Endothelial cell of hepatic sinusoid (primary cell): ENCODE results near the gene CNOT3.
"Not testable (repeated sequence)": the region's sequence is repeated elsewhere in the genome, so short reads cannot be mapped to it uniquely, and the experiment has no call there.

ENCODE experiments used
- in situ Hi-C: cut with HindIII; loops from 2 replicates; pipeline ENCODE4 v1.10.0; 2017; ENCODE audit warnings: low sequenced_read_pairs

The CNOT3 gene

GRCh38 chr19:54137699-54138488 lies at the start of gene CNOT3:
Gene CNOT3, plus strand, starts transcription at chr19:54137762. Its CDS starts 5,217 bp downstream, at chr19:54142979.
- in situ Hi-C loops, result no loop called here

DNA sequence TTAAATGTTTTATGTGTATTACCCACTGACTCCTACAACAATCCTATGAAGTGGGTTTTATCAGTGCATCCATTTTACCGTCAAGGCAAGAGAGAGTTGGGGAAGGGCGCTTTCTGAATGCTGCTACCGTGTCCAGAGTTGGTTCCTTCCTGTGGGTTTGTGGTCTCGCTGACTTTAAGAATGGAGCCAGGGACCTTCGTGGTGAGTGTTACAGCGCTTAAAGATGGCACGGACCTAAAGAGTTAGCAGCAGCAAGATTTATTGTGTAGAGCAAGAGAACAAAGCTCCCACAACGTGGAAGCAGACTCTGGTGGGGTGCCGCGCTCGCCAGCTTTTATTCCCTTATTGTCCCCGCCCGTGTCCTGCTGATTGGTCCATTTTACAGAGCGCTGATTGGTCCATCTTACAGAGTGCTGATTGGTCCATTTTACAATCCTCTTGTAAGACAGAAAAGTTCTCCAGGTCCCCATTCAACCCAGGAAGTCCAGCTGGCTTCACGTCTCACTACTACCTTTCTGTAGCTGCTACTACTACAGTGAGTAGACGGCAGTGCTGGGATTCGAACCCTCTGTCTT lies 43.0 kb upstream of the CNOT3 start:
- in situ Hi-C loops, result no loop called here

DNA sequence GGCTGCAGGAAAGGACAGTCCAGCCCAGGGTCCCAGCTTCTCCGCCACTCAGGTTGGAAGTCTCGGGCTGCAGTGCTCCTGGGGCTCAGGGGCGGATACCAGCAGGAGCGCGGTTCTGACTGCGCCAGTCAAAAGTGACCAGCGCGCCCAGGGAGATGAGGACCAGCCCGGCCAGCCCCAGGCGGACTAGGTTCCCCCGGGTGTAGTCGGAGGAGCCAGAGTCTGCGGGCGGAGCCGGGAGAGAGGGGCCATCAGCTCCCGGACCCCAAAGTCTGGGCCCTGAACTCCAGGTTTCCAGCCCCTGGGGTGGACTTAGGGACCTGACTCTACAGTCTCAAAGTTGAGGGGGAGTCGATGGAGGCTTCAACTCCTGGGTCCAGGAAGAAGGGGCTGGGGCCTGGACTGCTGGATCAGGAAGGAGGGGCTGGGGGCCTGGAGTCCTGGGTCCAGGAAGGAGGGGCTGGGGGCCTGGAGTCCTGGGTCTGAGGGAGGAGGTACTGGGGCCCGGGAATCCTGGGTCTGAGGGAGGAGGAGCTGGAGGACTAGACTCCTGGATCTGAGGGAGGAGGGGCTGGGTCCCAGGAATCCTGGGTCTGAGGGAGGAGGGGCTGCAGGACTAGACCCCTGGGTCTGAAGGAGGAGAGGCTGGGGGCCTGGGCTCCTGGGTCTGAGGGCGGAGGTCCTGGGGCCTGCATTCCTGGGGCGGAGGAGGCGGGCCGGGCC lies 42.3 kb upstream of the CNOT3 start:
- in situ Hi-C loops, result no loop called here

- in situ Hi-C loops, result not testable (repeated sequence)
These were observed 41.5 kb upstream of the CNOT3 start for GRCh38 chr19:54095859-54096616.

GRCh38 chr19:54096617-54097106 lies 40.9 kb upstream of the CNOT3 start:
- in situ Hi-C loops, result no loop called here

DNA sequence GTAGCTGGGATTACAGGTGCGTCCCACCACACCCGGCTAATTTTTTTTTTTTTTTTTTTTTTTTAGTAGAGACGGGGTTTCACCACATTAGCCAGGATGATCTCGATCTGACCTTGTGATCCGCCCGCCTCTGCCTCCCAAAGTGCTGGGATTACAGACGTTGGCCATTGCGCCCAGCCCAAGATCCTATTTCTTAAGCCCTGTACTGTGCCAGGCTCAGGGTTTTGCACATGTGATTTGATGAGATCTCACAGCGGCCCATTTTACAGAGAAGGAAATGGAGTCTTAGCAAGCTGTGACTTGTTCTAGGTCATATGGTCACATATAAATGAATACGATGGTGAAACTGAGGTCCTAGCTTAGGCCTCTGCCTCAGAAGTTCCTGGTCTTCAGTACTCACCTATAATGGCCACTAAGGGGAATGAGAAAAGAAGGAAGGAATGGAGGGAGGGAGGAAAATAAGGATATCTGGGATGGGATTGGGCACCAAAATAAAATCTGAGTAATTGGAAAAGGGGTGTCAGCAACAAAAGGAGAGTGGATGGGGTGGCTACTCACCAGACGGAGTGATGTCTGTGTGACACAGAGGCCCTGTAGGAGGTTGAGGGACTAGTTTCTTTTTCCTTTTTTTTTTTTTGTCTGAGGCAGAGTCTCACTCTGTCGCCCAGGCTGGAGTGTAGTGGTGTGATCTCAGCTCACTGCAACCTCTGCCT lies 38.2 kb upstream of the CNOT3 start:
- in situ Hi-C loops, result no loop called here

GRCh38 chr19:54099903-54100255 lies 37.7 kb upstream of the CNOT3 start:
- in situ Hi-C loops, result not testable (repeated sequence)

DNA sequence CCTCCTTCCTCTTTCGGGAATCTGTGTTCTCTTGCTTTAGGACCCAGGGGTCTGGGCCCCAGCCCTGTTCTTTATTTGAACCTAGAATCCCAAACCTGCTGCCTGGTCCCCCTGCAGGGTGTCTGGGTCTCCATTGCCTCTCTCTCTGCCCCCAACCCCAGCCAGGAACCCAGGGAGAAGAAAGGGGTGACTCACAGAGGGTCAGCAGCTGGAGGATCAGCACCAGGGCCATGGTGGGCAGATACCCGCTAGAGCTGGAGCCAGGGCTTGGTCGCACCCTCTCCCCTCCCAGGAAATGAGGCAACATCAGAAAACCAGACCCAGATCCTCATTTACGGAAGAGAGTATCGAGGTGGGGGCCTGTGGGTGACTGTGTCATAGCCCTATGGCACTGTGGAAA lies 37.0 kb upstream of the CNOT3 start, which contains the start of gene OSCAR:
Gene OSCAR (minus strand): TSS at position 243 of the 400 bp plus-strand sequence. CDS start 11 bp downstream, at position 232.
- in situ Hi-C loops, result no loop called here

DNA sequence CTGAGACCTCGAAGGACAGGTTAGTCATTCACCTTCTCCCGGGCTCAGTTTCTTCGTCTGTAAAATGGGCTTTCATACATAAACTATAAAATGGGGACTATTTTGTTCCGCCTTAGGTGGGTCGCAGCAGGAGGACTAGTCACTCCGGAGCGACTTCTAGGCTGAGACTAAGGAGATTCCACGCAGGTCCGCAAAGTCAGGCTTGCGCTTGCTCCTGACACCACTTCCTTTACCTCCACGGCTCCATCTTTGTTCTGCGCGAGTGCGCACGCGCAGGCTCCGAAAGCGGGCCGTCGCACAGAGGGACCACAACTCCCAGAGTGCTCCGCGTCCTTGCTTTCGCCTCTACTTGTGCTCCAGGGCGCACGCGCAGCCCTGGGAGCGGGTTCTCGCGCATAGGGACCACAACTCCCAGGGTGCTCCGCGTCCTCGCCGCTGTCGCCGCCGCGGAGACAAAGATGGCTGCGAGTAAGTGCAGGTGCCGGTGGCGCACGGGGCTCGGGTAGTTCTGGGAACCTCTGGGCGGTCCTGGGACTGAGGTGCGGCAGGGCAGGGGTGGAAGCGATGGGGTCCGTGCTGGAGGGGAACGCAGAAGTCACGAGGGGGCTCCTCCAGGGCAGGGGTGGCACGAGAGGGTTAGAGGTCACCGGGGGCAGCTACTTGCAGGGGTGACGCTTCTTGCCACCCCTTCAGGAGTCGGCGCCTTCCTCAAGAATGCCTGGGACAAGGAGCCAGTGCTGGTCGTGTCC lies 35.0 kb upstream of the CNOT3 start, which contains the start of gene NDUFA3:
Gene NDUFA3 (plus strand): TSS at position 435 of the 749 bp plus-strand sequence. CDS start 24 bp downstream, at position 459.
- in situ Hi-C loops, result no loop called here

DNA sequence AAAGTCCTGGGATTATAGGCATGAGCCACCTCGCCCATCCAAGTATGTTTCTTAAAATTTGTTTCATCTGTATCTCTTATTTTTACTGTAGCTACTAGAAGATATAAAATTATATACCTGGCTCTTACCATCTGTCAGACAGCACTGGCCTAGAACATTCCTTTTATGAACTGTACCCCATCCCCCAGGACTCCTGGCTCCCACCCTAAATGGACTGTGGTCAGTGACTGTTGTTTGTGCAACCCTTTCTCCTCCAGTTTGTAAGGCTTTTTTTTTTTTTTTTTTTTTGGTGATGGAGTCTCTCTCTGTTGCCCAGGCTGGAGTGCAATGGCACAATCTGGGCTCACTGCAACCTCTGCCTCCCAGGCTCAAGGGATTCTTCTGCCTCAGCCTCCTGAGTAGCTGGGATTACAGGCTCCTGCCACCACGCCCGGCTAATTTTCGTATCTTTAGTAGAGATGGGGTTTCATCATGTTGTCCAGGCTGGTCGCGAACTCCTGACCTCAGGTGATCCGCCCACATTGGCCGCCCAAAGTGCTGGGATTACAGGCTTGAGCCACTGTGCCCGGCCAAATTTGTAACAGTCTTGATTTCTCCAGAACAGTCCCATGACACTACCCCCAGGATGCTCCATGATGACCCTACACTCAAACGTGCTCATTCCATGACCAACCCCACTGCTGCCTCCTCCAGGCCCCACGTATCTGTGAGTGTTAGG lies 32.4 kb upstream of the CNOT3 start:
- in situ Hi-C loops, result no loop called here

- in situ Hi-C loops, result no loop called here
These were observed 31.8 kb upstream of the CNOT3 start for GRCh38 chr19:54105796-54106195.

DNA sequence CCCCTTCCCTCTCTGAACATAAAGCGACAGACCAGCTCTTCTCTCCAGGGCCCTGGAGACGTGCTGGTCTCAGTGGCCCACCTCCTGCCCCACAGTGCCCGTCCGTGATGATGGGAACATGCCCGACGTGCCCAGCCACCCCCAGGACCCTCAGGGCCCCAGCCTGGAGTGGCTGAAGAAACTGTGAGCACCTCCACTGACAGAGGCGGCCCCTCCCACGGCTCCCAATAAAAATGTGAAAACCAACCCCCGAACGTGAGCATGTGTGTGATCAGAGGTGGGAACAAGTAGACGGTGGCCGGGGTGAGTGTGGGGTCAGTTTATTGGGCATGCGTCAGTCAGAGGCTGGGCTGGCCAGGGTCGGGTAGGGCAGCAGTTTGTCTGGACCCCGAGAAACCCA lies 30.8 kb upstream of the CNOT3 start:
- in situ Hi-C loops, result no loop called here

DNA sequence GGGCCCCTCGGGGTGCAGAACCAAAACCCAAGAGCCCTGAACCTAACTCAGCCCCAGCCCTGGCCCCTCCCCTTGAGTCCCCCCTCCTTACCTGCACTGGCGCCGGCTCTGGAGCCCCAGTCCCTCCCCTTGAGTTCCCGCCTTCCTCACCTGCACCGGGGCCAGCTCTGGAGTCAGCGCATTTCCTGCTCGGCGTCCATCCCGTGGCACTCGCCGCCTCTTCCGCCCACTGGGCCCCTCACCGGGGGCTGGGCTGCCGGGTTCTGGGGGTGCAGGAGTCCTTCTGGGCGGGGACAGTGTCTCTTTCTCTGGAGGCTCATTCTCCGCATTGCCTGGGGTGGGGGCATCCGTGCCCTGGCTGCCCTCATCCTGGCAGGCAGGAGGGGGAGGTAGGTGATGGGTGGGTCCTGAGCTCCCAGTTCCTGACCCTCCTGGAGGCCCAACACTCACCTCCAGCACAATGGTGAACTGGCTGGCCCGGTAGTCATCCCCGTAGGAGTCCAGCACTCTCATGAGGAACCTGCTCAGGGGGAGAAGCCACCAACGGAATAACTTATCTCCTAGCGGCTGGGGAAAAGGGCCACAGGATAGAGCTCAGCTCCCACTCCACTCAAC lies 29.6 kb upstream of the CNOT3 start:
- in situ Hi-C loops, result no loop called here

- in situ Hi-C loops, result no loop called here
These were observed 29.1 kb upstream of the CNOT3 start for GRCh38 chr19:54108496-54108895.

DNA sequence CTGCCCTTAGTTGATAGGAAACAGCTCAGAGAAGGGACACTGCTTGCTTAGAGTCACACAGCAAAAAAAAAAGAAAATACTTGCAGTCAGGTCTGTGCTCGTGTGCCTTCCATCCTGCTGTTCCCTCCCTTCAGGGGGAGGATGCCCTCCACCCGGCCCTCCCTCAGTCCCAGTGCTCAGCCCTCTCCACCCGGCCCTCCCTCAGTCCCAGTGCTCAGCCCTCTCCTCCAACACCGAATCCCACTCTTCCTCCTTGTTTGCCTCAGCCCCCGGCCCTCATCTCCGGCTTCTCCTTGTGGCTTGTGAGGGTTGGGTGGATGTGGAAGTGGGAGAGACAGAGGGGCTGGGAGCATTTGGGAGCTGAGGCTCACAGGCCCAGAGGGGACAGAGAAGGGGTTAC lies 27.9 kb upstream of the CNOT3 start:
- in situ Hi-C loops, result no loop called here

GRCh38 chr19:54114340-54115108 lies 23.0 kb upstream of the CNOT3 start:
- in situ Hi-C loops, result no loop called here
